ENCODE results near the gene SLC5A3.

SLC5A3 gene

GRCh38 chr21:34073032-34073748, at the start of gene SLC5A3, which contains the start of gene MRPS6:
TSS of gene SLC5A3 (plus strand) at chr21:34073578. CDS start at chr21:34095199, 21,621 bp downstream.
TSS of gene MRPS6 (plus strand) at chr21:34073578. CDS start at chr21:34073701, 123 bp downstream.
- H3K4me3 ChIP-seq = peak within 1 kb of the TSS; percentile 67 to 82 (median 73)
- H3K27ac ChIP-seq = peak within 1 kb of the TSS; percentile 73 to 94 (median 87)

GRCh38 chr21:34023691-34024373, 49.5 kb upstream of the SLC5A3 start:
- no peak overlapping the region for H3K27ac ChIP-seq
- no peak overlapping the region for H3K4me3 ChIP-seq

GRCh38 chr21:34024374-34024693, 49.0 kb upstream of the SLC5A3 start:
- H3K4me3 ChIP-seq = no peak overlapping the region
- H3K27ac ChIP-seq = no peak overlapping the region

GRCh38 chr21:34027721-34028461, 45.5 kb upstream of the SLC5A3 start:
- Histone ChIP-seq H3K4me3 (no peak overlapping the region), H3K27ac (no peak overlapping the region)

GRCh38 chr21:34029743-34030528, 43.4 kb upstream of the SLC5A3 start:
- H3K4me3 ChIP-seq = no peak overlapping the region
- H3K27ac ChIP-seq = no peak overlapping the region

- Histone ChIP-seq H3K4me3 (no peak overlapping the region), H3K27ac (no peak overlapping the region)
Observed at GRCh38 chr21:34031835-34032370, 41.5 kb upstream of the SLC5A3 start.

- H3K27ac ChIP-seq = peak overlapping the region in 1 of 21 experiments; percentile 44
- no peak overlapping the region for H3K4me3 ChIP-seq
Observed at GRCh38 chr21:34034369-34035014, 38.9 kb upstream of the SLC5A3 start.

GRCh38 chr21:34035619-34036354, 37.6 kb upstream of the SLC5A3 start:
- Histone ChIP-seq H3K4me3 (no peak overlapping the region), H3K27ac (peak overlapping the region in 6 of 21 experiments; percentile 1 to 44 (median 20))

- Histone ChIP-seq H3K27ac (no peak overlapping the region), H3K4me3 (no peak overlapping the region)
Observed at GRCh38 chr21:34037009-34037795, 36.2 kb upstream of the SLC5A3 start.

- no peak overlapping the region for H3K27ac ChIP-seq
- H3K4me3 ChIP-seq = no peak overlapping the region
Observed at GRCh38 chr21:34039678-34040382, 33.5 kb upstream of the SLC5A3 start.

GRCh38 chr21:34042735-34043134, 30.6 kb upstream of the SLC5A3 start:
- Histone ChIP-seq H3K4me3 (no peak overlapping the region), H3K27ac (no peak overlapping the region)

- Histone ChIP-seq H3K27ac (no peak overlapping the region), H3K4me3 (no peak overlapping the region)
Observed at GRCh38 chr21:34043333-34043732, 30.0 kb upstream of the SLC5A3 start.

- H3K4me3 ChIP-seq = no peak overlapping the region
- H3K27ac ChIP-seq = no peak overlapping the region
Observed at GRCh38 chr21:34046917-34047316, 26.5 kb upstream of the SLC5A3 start.

GRCh38 chr21:34047835-34048234, 25.5 kb upstream of the SLC5A3 start:
- H3K4me3 ChIP-seq = no peak overlapping the region
- H3K27ac ChIP-seq = no peak overlapping the region

GRCh38 chr21:34052171-34052570, 21.2 kb upstream of the SLC5A3 start:
- H3K27ac ChIP-seq = no peak overlapping the region
- no peak overlapping the region for H3K4me3 ChIP-seq

- H3K4me3 ChIP-seq = no peak overlapping the region
Observed at GRCh38 chr21:34054259-34054658, 19.1 kb upstream of the SLC5A3 start.

GRCh38 chr21:34055615-34056014, 17.8 kb upstream of the SLC5A3 start:
- Histone ChIP-seq H3K27ac (no peak overlapping the region), H3K4me3 (no peak overlapping the region)

More at GRCh38 chr21:34054259-34054658, 19.1 kb upstream of the SLC5A3 start:
- H3K27ac ChIP-seq = no peak overlapping the region

Data from skin epidermis (tissue), 12 donors.